Thyroid gland (tissue), 4 donors: ENCODE results near the gene L1TD1.

ENCODE experiments used
- POLR2A ChIP-seq, 2 donors: fragments of 450-650 bp; IDR thresholded peaks; one replicate each; pipeline ENCODE4 v1.6.1; 2017; ENCODE audit warnings: antibody characterized with exemption in 2 of 2, mild to moderate bottlenecking in 2 of 2, moderate library complexity in 1 of 2
- TF ChIP-seq, protein P1 (sequence below), 6 experiments: fragments of 200-600 bp in 3 of 6; fragments of 450-650 bp in 3 of 6; sonication (generic) in 3 of 6; IDR thresholded peaks; one replicate each; pipeline ENCODE4 v1.5.1; 2016 to 2019; ENCODE audit warnings: antibody characterized with exemption in 6 of 6, mild to moderate bottlenecking in 2 of 6, inconsistent platforms in 1 of 6, moderate library complexity in 1 of 6

- TF ChIP-seq, protein P1, sequence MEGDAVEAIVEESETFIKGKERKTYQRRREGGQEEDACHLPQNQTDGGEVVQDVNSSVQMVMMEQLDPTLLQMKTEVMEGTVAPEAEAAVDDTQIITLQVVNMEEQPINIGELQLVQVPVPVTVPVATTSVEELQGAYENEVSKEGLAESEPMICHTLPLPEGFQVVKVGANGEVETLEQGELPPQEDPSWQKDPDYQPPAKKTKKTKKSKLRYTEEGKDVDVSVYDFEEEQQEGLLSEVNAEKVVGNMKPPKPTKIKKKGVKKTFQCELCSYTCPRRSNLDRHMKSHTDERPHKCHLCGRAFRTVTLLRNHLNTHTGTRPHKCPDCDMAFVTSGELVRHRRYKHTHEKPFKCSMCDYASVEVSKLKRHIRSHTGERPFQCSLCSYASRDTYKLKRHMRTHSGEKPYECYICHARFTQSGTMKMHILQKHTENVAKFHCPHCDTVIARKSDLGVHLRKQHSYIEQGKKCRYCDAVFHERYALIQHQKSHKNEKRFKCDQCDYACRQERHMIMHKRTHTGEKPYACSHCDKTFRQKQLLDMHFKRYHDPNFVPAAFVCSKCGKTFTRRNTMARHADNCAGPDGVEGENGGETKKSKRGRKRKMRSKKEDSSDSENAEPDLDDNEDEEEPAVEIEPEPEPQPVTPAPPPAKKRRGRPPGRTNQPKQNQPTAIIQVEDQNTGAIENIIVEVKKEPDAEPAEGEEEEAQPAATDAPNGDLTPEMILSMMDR (IDR thresholded peaks at IDR 0.05) = no peak
- no peak for TF ChIP-seq POLR2A (IDR thresholded peaks at IDR 0.05)
Measured at GRCh38 chr1:62235576-62235975, 40.9 kb downstream of the L1TD1 start.
